ENCODE data around the gene IKZF1.

DNA sequence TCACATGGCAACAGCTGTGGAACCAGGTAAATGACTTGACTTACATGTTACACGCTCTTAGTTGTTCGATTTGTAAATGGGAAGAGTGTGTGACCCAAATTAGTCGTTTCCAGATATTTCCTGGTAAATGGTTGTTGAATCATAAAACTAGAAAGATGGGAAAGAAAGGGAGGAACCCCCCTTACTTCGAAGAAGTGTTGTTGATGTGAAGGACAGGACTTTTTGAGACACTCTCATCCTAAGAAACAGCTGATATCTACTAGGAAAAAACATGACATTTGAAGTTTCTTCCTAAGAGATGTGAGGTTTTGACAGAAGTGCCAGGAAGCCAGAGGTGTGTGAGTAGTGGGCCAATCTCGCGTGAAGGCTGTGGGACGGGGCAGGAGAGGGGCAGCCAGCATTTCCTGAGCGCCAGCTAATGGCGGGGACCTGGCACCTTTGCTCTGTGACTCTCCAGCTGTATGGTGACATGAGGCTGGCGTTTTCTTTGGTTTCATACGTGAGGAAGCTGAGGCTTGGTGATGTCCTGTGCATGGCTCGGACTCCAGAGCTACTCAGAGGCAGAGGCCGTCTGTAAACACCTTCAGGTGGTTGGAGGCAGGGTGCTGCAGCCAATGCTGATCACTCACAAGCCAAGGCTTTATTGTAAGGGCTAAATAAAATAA is 53.7 kb downstream of the IKZF1 start:
- TF ChIP-seq POLR2A (IDR thresholded peaks at IDR 0.05): no peak
- TF ChIP-seq, protein P1, sequence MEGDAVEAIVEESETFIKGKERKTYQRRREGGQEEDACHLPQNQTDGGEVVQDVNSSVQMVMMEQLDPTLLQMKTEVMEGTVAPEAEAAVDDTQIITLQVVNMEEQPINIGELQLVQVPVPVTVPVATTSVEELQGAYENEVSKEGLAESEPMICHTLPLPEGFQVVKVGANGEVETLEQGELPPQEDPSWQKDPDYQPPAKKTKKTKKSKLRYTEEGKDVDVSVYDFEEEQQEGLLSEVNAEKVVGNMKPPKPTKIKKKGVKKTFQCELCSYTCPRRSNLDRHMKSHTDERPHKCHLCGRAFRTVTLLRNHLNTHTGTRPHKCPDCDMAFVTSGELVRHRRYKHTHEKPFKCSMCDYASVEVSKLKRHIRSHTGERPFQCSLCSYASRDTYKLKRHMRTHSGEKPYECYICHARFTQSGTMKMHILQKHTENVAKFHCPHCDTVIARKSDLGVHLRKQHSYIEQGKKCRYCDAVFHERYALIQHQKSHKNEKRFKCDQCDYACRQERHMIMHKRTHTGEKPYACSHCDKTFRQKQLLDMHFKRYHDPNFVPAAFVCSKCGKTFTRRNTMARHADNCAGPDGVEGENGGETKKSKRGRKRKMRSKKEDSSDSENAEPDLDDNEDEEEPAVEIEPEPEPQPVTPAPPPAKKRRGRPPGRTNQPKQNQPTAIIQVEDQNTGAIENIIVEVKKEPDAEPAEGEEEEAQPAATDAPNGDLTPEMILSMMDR (IDR thresholded peaks at IDR 0.05): no peak

All from adrenal gland (tissue), 5 donors.